DND-41 (cell line): ENCODE measurements around the gene FOXN1.

ENCODE experiments used
- CTCF ChIP-seq: IDR thresholded peaks from 2 replicates; pipeline ENCODE4 v1.5.1; 2012; ENCODE audit warnings: borderline replicate concordance, low read length, moderate library complexity, mild to moderate bottlenecking; ENCODE audit not compliant: poor library complexity, severe bottlenecking; ENCODE audit errors: extremely low read depth
- EZH2 ChIP-seq: IDR thresholded peaks from 3 replicates; pipeline ENCODE4 v1.6.1; 2012; ENCODE audit warnings: borderline replicate concordance, low read depth, mild to moderate bottlenecking, moderate library complexity, low read length, inconsistent platforms; ENCODE audit not compliant: severe bottlenecking

DNA sequence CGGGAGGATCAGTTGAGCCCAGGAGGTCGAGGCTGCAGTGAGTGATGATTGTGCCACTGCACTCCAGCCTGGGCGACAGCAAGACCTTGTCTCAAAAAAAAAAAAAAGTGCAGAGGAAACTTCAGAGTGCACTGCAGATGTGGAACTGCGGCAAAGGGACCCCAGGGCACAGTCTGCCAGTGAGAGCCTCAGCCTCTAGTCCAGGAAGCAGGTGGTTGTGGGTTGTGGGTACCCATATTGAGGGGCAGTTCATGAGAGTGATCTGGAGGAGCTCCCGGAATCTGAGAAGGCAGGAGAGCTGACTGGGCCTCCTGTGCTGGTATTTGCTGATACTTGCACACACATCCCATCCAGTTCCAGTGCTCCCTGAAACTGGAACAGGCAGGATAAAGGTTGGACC lies 13.1 kb downstream of the FOXN1 start:
- TF ChIP-seq CTCF (no peak), EZH2 (no peak)
